WTC11 (cell line): Measurements from ENCODE around the gene AK2.

Experiments
- ATF1 ChIP-seq: sonication (generic); formaldehyde crosslinking; IDR thresholded peaks from 2 replicates; pipeline ENCODE4 v1.8.1; 2023; ENCODE audit warnings: mild to moderate bottlenecking, moderate library complexity, missing genetic modification reagents
- ATF3 ChIP-seq: sonication (generic); formaldehyde crosslinking; conservative IDR thresholded peaks from 2 replicates; pipeline ENCODE4 v1.8.1; 2022; ENCODE audit warnings: mild to moderate bottlenecking, missing genetic modification reagents
- CTCF ChIP-seq: fragments of 200-600 bp; IDR thresholded peaks from 2 replicates; pipeline ENCODE4 v1.8.0; 2022; ENCODE audit warnings: antibody characterized with exemption
- FOXJ3 ChIP-seq: sonication (generic); formaldehyde crosslinking; IDR thresholded peaks from 2 replicates; pipeline ENCODE4 v1.9.0; 2021; ENCODE audit warnings: missing genetic modification reagents, mild to moderate bottlenecking, borderline replicate concordance
- FOXP1 ChIP-seq: sonication (generic); formaldehyde crosslinking; IDR thresholded peaks from 2 replicates; pipeline ENCODE4 v1.8.0; 2022; ENCODE audit warnings: missing genetic modification reagents, mild to moderate bottlenecking, moderate library complexity, borderline replicate concordance
- JAZF1 ChIP-seq: fragments of 250-450 bp; sonication (Bioruptor Pico); IDR thresholded peaks from 2 replicates; pipeline ENCODE4 v1.9.0; 2021; ENCODE audit warnings: moderate library complexity, mild to moderate bottlenecking, inconsistent platforms
- NFE2L1 ChIP-seq: sonication (generic); formaldehyde crosslinking; IDR thresholded peaks from 2 replicates; pipeline ENCODE4 v1.8.1; 2023; ENCODE audit warnings: missing genetic modification reagents
- NFYB ChIP-seq: sonication (generic); formaldehyde crosslinking; conservative IDR thresholded peaks from 2 replicates; pipeline ENCODE4 v1.8.0; 2022; ENCODE audit warnings: low read depth, missing genetic modification reagents
- TCF7 ChIP-seq: sonication (generic); formaldehyde crosslinking; IDR thresholded peaks from 2 replicates; pipeline ENCODE4 v1.8.0; 2022; ENCODE audit warnings: mild to moderate bottlenecking, low read depth, missing genetic modification reagents, moderate library complexity
- ZBTB43 ChIP-seq: sonication (generic); formaldehyde crosslinking; IDR thresholded peaks from 2 replicates; pipeline ENCODE4 v1.8.1; 2023; ENCODE audit warnings: mild to moderate bottlenecking, missing genetic modification reagents

- TF ChIP-seq CTCF, result no peak
- TF ChIP-seq JAZF1 (CRISPR knock-in tag), result no peak
- TF ChIP-seq NFE2L1 (CRISPR knock-in tag), result no peak
- no peak for TF ChIP-seq FOXJ3 (CRISPR knock-in tag)
- TF ChIP-seq ZBTB43, result no peak
- TF ChIP-seq NFYB (CRISPR knock-in tag), result no peak
- TF ChIP-seq FOXP1 (CRISPR knock-in tag), result no peak
- TF ChIP-seq ATF1 (CRISPR knock-in tag), result no peak
- no peak for TF ChIP-seq TCF7 (CRISPR knock-in tag)
- TF ChIP-seq ATF3, result no peak
Measured at GRCh38 chr1:33056426-33056825, 19.7 kb upstream of the AK2 start.
